Measurements from ENCODE around the gene MYH1. TPM values are rescaled to one million over a fixed set of nuclear protein-coding genes. Genes with fewer than 3 reads are reported as not detected.

Gene MYH1
- total RNA-seq, 3 donors from 2014 or later (not counting 1 experiment from before 2014, with no cell fraction given) = not detected

DNA sequence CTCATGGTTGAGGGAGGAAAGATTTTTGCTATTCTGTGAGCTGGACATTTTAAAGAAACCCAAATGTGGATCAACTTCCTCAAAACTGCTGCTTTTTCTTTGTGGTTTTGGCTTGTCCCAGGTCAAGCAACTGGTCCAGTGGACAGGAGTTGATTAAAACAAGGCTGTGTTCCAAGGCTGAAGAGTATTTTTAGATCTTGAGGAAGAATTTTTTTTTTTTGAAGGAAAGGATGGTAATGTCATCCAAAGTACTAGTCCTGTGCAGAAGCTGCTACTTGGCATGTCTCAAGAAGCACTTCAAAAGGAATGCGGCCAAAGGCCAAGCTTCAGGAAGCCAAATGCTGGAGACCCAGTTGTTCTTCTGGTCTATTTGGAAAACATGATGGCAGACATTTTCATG, 39.1 kb upstream of the MYH1 start:
- peaks cover 0 to 11% of the 10 kb centered on the region in 2 donors for H3K27me3 Mint-ChIP-seq (ENCODE audit: low read depth in 2 of 2)
- no peak overlapping the region for H3K4me3 ChIP-seq (ENCODE audit: low read length)
- no peak overlapping the region for H3K27ac Mint-ChIP-seq
- H3K36me3 Mint-ChIP-seq = no peaks in the 10 kb centered on the region
- no peaks in the 10 kb centered on the region for H3K9me3 ChIP-seq (ENCODE audit: control insufficient read depth, insufficient read depth, low read length)
- H3K9me3 Mint-ChIP-seq = no peaks in the 10 kb centered on the region
- intact Hi-C loops (cut with micrococcal nuclease) = no loop called here
- no peaks in the 10 kb centered on the region for H3K36me3 ChIP-seq (ENCODE audit: control insufficient read depth, insufficient read depth, low read length)
- no peaks in the 10 kb centered on the region for H3K4me1 Mint-ChIP-seq
- no peaks in the 10 kb centered on the region for H3K27me3 ChIP-seq (ENCODE audit: control insufficient read depth, insufficient read depth, low read length)
- 96% methylated on average over 1 of the region's 1 CpG for WGBS (ENCODE audit: insufficient coverage)
- no peaks in the 10 kb centered on the region for H3K4me1 ChIP-seq (ENCODE audit: control insufficient read depth, insufficient read depth, low read length)
- H3K4me3 Mint-ChIP-seq = no peak overlapping the region
- TF ChIP-seq, protein P1, sequence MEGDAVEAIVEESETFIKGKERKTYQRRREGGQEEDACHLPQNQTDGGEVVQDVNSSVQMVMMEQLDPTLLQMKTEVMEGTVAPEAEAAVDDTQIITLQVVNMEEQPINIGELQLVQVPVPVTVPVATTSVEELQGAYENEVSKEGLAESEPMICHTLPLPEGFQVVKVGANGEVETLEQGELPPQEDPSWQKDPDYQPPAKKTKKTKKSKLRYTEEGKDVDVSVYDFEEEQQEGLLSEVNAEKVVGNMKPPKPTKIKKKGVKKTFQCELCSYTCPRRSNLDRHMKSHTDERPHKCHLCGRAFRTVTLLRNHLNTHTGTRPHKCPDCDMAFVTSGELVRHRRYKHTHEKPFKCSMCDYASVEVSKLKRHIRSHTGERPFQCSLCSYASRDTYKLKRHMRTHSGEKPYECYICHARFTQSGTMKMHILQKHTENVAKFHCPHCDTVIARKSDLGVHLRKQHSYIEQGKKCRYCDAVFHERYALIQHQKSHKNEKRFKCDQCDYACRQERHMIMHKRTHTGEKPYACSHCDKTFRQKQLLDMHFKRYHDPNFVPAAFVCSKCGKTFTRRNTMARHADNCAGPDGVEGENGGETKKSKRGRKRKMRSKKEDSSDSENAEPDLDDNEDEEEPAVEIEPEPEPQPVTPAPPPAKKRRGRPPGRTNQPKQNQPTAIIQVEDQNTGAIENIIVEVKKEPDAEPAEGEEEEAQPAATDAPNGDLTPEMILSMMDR (IDR thresholded peaks at IDR 0.05) = no peak
- ATAC-seq (no peak), DNase-seq (no peak)
- no peak overlapping the region for H3K27ac ChIP-seq (ENCODE audit: low read length)

DNA sequence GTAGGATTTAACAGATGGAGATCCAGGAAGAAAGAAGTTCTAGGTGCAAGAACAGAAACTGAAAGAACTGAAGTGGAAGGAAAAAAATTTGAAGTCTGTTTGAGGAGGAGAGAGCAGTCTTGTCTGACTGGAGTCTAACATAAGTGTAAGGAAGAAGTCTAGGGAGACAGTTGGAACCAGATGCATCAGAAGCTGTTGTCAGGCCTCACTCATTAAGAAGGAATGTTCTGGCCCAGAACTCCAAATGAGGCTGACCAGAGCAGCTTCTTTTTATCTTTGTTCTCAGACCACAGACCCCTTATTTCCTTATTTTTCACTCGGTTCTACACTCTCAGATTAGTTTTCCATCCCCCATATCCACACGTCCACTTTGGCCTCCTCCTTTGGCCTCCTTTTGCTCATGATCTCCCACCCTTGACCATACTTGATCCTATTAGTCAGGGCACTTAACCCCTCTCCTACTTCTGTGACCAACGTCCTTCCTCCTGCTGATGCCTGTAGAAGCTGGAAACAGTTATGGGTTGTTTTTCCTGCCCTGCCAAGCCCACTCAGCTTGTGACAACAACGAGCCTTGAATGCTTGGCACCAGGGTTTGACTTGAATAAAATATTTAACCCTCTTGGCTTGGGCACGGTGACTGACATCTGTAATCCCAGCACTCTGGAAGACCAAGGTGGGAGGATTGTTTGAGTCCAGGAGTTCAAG, 38.1 kb upstream of the MYH1 start:
- peaks cover 0 to 11% of the 10 kb centered on the region in 2 donors for H3K27me3 Mint-ChIP-seq (ENCODE audit: low read depth in 2 of 2)

DNA sequence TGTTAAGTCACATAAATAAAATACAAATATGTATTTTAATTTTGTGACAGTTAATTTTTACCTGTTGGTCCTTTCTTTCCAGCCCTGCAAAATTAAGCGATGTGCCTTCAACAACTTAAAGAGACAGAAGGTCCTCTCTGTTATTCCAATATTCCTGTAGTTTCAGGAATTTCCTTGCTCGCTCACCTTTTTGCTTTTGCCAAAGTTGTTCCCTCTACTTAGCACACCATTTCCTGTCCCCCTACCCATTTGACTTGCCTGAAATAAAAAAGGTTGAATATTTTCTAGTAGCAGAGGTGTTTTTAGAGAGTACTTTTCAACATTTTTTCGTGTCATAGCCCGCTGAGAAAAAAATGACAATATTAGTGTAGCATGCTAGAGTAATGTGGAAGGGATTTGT, 31.7 kb upstream of the MYH1 start:
- H3K4me3 Mint-ChIP-seq = no peak overlapping the region
- no peaks in the 10 kb centered on the region for H3K36me3 Mint-ChIP-seq
- H3K9me3 ChIP-seq (ENCODE audit: control insufficient read depth, insufficient read depth, low read length) = no peaks in the 10 kb centered on the region
- no peaks in the 10 kb centered on the region for H3K9me3 Mint-ChIP-seq
- no peaks in the 10 kb centered on the region for H3K4me1 Mint-ChIP-seq
- H3K27me3 ChIP-seq (ENCODE audit: control insufficient read depth, insufficient read depth, low read length) = no peaks in the 10 kb centered on the region
- no peaks in the 10 kb centered on the region for H3K36me3 ChIP-seq (ENCODE audit: control insufficient read depth, insufficient read depth, low read length)
- H3K27ac Mint-ChIP-seq = no peak overlapping the region
- no peak overlapping the region for H3K27ac ChIP-seq (ENCODE audit: low read length)
- WGBS (ENCODE audit: insufficient coverage) = 84% methylated on average over 4 of the region's 4 CpGs
- intact Hi-C loops (cut with micrococcal nuclease) = no loop called here
- TF ChIP-seq, protein P1 (IDR thresholded peaks at IDR 0.05) = no peak
- H3K27me3 Mint-ChIP-seq (ENCODE audit: low read depth in 2 of 2) = peaks cover 8 to 28% of the 10 kb centered on the region in 2 donors
- H3K4me1 ChIP-seq (ENCODE audit: control insufficient read depth, insufficient read depth, low read length) = no peaks in the 10 kb centered on the region
- no peak overlapping the region for H3K4me3 ChIP-seq (ENCODE audit: low read length)
- ATAC-seq = no peak
- no peak for DNase-seq

More for the DNA sequence above, 38.1 kb upstream of the MYH1 start:
- H3K4me3 ChIP-seq (ENCODE audit: low read length) = no peak overlapping the region
- no peaks in the 10 kb centered on the region for H3K36me3 ChIP-seq (ENCODE audit: control insufficient read depth, insufficient read depth, low read length)
- Mint-ChIP-seq H3K9me3 (no peaks in the 10 kb centered on the region), H3K27ac (no peak overlapping the region), H3K4me1 (no peaks in the 10 kb centered on the region), H3K36me3 (no peaks in the 10 kb centered on the region), H3K4me3 (no peak overlapping the region)
- DNase-seq (no peak), ATAC-seq (no peak)
- WGBS (ENCODE audit: insufficient coverage) = 33% methylated on average over 4 of the region's 5 CpGs
- no peaks in the 10 kb centered on the region for H3K4me1 ChIP-seq (ENCODE audit: control insufficient read depth, insufficient read depth, low read length)
- H3K9me3 ChIP-seq (ENCODE audit: control insufficient read depth, insufficient read depth, low read length) = no peaks in the 10 kb centered on the region
- H3K27me3 ChIP-seq (ENCODE audit: control insufficient read depth, insufficient read depth, low read length) = no peaks in the 10 kb centered on the region
- TF ChIP-seq, protein P1 (IDR thresholded peaks at IDR 0.05) = no peak
- intact Hi-C loops (cut with micrococcal nuclease) = no loop called here
- no peak overlapping the region for H3K27ac ChIP-seq (ENCODE audit: low read length)

All from natural killer cell (primary cell).